Eye (tissue), 1 donor: ENCODE results near the gene OR8B4.
A peak's percentile ranks its signal among the peaks of the same experiment; 100 is the strongest.
"Not testable (repeated sequence)": the region's sequence is repeated elsewhere in the genome, so short reads cannot be mapped to it uniquely, and the experiment has no call there.

Experiments
- DNase-seq: peaks from one replicate; pipeline ENCODE4 v3.0.0-alpha.2; 2015

Gene OR8B4, protein sequence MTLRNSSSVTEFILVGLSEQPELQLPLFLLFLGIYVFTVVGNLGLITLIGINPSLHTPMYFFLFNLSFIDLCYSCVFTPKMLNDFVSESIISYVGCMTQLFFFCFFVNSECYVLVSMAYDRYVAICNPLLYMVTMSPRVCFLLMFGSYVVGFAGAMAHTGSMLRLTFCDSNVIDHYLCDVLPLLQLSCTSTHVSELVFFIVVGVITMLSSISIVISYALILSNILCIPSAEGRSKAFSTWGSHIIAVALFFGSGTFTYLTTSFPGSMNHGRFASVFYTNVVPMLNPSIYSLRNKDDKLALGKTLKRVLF

DNA sequence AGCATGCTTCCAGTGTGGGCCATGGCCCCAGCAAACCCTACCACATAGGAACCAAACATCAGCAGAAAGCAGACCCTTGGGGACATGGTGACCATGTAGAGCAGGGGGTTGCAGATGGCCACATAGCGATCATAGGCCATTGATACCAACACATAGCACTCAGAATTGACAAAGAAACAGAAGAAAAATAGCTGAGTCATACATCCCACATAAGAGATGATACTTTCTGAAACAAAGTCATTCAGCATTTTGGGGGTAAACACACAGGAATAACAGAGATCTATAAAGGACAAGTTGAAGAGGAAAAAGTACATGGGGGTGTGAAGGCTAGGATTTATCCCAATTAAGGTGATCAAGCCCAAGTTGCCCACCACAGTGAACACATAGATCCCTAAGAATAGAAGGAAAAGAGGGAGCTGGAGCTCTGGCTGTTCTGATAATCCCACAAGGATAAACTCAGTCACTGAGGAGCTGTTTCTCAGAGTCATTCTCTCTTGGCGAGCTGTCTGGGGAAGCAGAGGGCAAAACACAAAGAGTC, at the start of gene OR8B4:
OR8B4 (minus strand) TSS at position 488 of the 538 bp plus-strand sequence; CDS start at position 488, 0 bp downstream.
- DNase-seq, result no peak

- DNase-seq, result no peak
Measured at GRCh38 chr11:124474079-124474478, 49.4 kb upstream of the OR8B4 start.

DNA sequence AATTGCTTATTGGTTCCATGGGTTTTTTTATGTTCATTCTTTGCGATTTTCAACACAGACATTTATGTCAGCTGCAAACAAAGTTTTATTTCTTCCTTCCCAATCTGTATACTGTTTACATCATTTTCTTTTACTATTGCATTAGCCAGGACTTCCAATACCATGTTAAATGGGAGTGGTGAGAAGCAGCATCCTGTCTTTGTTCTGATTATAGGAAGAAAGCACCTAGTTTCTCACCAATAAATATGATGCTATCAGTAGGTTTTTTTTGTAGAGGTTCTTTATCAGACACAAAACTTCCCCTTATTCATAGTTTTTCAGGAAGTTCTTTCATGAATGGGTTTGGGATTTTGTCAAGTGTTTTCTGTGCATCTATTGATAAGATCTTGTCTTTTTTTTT, 48.8 kb upstream of the OR8B4 start:
- no peak for DNase-seq

DNA sequence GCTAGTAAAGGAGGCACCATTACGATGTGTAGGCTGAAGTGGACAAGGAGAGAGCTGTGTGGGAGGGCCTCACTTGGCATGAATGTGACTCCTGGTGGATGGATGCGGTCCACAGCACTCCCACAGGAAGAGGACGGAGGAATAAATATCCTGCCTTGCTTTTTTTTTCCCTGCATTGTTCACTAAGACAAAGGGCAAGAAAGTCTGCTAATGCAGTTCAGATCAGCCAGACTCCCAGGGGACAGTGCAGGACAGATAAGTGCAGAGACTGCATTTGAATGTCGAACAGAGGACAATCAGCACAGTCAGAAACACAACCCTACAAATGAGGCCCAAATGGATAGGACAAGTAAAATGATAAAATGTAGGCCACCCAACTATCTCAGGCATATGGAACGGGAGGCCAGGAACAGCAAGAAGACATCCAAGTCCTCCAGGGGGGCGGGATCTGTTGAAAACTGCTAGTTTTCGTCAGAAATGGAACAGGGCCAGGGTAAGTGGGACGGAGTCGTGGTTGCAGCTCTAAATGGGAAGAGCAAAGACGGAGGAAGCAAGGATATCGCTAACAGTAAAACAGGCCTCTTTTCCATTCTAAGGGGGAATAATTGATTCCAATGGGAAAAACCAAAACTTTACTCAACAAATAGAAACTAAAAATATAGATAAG, 46.0 kb upstream of the OR8B4 start:
- peak; percentile 61 for DNase-seq

DNA sequence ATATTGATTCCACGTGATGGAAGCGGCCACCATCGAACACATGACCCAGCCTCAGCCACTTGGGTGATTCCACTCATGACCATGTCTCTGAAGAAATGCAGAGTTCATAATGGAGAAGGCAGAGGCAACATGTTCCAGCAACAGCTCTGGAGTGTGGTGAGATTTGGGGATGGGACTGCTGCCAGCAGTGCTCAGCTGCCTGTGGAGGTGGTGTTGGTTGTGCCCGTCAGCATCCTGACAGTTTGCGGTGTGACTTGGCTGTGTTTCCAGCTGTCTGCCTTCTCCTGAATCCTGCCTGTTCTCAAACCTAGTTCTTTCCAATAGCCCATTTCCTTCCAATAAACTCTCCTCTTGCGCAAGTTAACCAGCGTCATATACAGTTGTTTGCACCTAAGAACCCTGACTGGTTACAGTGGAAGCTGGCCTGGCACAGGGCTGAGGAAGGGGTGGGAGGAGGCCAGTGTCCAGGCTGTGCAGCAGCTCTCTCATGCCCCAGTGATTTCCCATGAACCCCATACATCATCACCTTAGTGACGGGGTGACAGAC, 42.8 kb upstream of the OR8B4 start:
- no peak for DNase-seq

DNA sequence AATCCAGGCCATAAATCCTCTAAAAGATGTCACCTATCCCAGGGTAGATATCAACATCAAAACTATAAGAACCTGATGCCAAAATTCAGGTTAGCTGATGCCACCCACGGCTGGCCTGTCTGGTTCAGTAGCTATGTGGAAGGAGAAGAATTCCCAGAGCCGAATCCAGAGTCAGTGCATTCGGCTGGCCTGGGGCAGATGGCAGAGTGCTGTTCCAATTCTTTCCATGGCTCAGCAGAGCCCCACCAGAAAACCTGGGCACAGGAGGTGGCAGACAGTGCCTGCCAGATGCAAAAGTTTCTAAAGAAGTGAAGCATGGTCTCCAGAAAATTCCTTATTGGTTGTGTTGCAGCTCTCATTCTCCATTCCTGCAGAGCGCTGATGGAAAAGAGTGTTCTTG, 40.7 kb upstream of the OR8B4 start:
- no peak for DNase-seq

- DNase-seq, result no peak
Measured at GRCh38 chr11:124463990-124464389, 39.3 kb upstream of the OR8B4 start.

- DNase-seq, result no peak
Measured at GRCh38 chr11:124463324-124463723, 38.7 kb upstream of the OR8B4 start.

DNA sequence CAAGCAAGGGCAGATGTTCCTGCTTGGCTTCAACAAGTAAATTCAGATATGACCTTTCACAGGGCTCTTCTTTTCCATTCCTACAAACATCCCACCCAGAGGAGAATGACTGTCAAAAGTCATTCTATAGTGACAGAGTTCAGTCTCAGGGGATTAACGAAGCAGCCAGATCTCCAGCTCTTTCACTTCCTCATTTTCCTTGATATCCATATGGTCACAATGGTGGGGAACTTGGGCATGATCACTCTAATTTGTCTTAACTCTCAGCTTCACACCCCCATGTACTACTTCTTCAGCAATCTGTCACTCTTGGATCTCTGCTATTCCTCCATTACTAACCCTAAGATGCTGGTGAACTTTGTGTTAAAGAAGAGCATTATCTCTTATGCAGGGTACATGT, 35.8 kb upstream of the OR8B4 start:
- DNase-seq, result no peak

GRCh38 chr11:124459379-124459778, 34.7 kb upstream of the OR8B4 start:
- DNase-seq, result not testable (repeated sequence)

- no peak for DNase-seq
Measured at GRCh38 chr11:124454552-124454951, 29.9 kb upstream of the OR8B4 start.

GRCh38 chr11:124446916-124447315, 22.2 kb upstream of the OR8B4 start:
- DNase-seq, result no peak

DNA sequence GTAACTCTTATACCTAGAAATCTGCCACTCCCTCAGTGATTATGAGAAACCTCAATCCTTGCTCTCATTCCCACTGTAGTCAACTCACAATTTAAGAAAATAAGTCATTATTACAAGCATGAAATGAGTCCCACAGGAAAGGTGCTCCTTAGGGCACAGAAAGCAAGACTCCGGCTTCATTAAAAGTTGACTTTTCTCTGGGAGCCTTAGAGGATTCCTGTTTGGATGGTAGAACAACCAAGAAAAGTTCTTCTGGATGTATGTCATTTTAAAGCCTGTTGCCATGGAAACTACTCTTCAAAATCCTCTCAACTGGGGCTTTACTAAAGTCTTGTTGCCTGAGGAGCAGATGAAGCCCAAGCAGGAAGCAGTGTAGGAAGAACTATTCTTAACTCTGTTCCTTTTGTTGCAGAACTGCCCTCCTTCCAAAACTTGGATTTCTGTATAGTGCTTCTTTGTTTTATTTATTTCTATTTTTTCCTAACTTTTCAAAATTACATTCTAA, 21.0 kb upstream of the OR8B4 start, which contains the start of gene OR8B8:
OR8B8 (minus strand) TSS at position 51 of the 505 bp plus-strand sequence. CDS start 4,611 bp downstream, outside the sequence.
- no peak for DNase-seq

DNA sequence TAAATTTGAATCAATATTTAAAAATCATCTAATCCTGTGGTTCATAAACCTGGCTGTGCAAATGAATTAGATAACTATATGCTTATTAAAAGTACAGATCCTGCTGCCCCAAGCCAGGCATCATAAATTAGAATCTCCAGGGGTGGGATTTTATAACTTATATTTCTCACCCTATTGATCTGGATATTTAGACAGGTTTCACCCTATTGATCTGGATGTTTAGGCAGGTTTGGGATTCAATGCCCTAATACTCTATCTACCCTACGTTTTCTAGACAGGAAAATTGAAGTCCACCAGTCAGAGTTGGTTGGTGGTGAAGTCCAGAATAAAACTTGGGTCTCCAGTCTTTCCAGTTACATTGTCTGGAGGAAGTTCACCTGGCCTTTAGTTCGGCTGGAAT, 18.2 kb upstream of the OR8B4 start:
- DNase-seq, result no peak

DNA sequence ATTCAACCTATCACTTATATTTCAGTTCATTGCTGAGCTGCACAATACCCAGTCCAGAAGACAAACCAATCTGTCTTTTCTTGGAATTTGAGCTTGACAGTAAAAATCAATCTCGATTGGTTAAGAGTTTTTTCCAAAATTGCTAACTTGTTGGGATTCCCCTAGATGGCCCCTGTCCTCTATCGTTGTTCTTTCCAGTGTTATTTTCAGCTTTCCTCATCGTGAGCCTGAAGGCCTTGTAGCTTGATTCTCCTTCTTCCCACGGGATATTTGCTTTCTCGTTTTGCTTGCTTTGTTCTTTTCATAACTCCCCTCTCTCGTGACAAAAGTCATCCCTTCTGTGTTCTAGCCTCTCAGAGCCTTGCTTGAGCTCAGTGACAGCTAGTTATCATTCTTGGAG, 17.8 kb upstream of the OR8B4 start:
- DNase-seq, result peak; percentile 4

- DNase-seq, result no peak
Measured at GRCh38 chr11:124441519-124441918, 16.8 kb upstream of the OR8B4 start.

- DNase-seq, result no peak
Measured at GRCh38 chr11:124441081-124441480, 16.4 kb upstream of the OR8B4 start.

DNA sequence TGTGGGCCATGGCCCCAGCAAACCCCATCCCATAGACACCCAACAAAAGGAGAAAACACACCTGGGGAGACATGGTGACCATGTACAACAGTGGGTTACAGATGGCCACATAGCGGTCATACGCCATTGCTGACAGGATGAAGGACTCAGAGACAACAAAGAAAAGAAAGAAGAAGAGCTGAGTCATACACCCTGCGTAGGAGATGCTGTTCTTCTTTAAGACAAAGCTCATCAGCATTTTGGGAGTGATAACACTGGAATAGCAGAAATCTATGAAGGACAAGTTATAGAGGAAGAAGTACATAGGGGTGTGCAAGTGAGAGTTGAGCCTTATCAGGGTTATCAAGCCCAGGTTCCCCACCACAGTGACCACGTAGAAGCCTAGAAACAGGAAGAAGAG, 15.9 kb upstream of the OR8B4 start:
- DNase-seq, result no peak

DNA sequence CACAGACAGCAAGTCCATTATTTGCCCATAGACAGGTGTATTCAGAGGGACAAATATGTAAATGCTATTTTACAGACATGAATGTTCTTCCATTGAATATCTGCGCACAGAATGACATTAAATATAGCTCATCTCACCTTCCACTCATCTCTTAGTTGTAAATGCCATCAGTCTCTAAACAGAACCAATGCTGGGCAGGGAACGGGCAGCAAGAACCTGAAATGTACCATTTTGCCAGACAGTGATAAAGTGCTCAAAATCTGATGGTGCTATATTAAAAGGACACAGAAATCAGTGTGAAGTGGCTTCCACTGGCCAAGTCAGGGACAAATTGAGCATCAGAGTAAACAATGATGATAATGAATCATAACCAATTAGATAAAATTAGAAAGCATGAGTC, 10.0 kb upstream of the OR8B4 start:
- DNase-seq, result no peak

GRCh38 chr11:124429599-124429998, 4.9 kb upstream of the OR8B4 start:
- no peak for DNase-seq

GRCh38 chr11:124421043-124421442, 3.6 kb downstream of the OR8B4 start:
- DNase-seq, result no peak

- peak; percentile 60 for DNase-seq
Measured at GRCh38 chr11:124415356-124415923, 9.2 kb downstream of the OR8B4 start.

GRCh38 chr11:124409906-124410305, 14.8 kb downstream of the OR8B4 start:
- no peak for DNase-seq
